Epithelial cell of prostate (primary cell): ENCODE data around the gene POLN.

Experiments
- DNase-seq: peaks from one replicate; pipeline ENCODE4 v3.0.0-alpha.2; 2011; ENCODE audit warnings: low read depth, low spot score
- H3K27ac ChIP-seq: fragments of 450-650 bp; 2 replicates; pipeline ENCODE4 v1.5.1; 2017; ENCODE audit warnings: mild to moderate bottlenecking

POLN gene

GRCh38 chr4:2241410-2242353 lies at the start of gene POLN, which contains the start of gene HAUS3:
Gene POLN (minus strand): TSS chr4:2242121. CDS start chr4:2229231, 12,890 bp downstream.
Gene HAUS3 (minus strand): TSS chr4:2242121. CDS start chr4:2240946, 1,175 bp downstream.
- H3K27ac ChIP-seq: peak within 1 kb of the TSS; percentile 51
- peak; percentile 83 for DNase-seq

- H3K27ac ChIP-seq: no peak overlapping the region
- no peak for DNase-seq
Observed at GRCh38 chr4:2290974-2291704, 49.2 kb upstream of the POLN start.

GRCh38 chr4:2290488-2290887 lies 48.6 kb upstream of the POLN start:
- DNase-seq: no peak
- H3K27ac ChIP-seq: no peak overlapping the region

GRCh38 chr4:2289955-2290333 lies 48.0 kb upstream of the POLN start:
- H3K27ac ChIP-seq: no peak overlapping the region
- DNase-seq: no peak

GRCh38 chr4:2289311-2289954 lies 47.5 kb upstream of the POLN start:
- no peak for DNase-seq
- no peak overlapping the region for H3K27ac ChIP-seq

- H3K27ac ChIP-seq: no peak overlapping the region
- DNase-seq: no peak
Observed at GRCh38 chr4:2288051-2288541, 46.2 kb upstream of the POLN start.

GRCh38 chr4:2287594-2287915 lies 45.6 kb upstream of the POLN start:
- H3K27ac ChIP-seq: no peak overlapping the region

GRCh38 chr4:2286904-2287593 lies 45.1 kb upstream of the POLN start:
- no peak for DNase-seq
- H3K27ac ChIP-seq: no peak overlapping the region

More at GRCh38 chr4:2287594-2287915, 45.6 kb upstream of the POLN start:
- no peak for DNase-seq

- no peak overlapping the region for H3K27ac ChIP-seq
- DNase-seq: no peak
Observed at GRCh38 chr4:2285613-2286381, 43.9 kb upstream of the POLN start.

GRCh38 chr4:2284934-2285612 lies 43.2 kb upstream of the POLN start:
- peak; percentile 3 for DNase-seq
- no peak overlapping the region for H3K27ac ChIP-seq

- no peak overlapping the region for H3K27ac ChIP-seq
- no peak for DNase-seq
Observed at GRCh38 chr4:2284161-2284933, 42.4 kb upstream of the POLN start.

GRCh38 chr4:2283199-2283711 lies 41.3 kb upstream of the POLN start:
- DNase-seq: no peak
- no peak overlapping the region for H3K27ac ChIP-seq

- no peak for DNase-seq
- H3K27ac ChIP-seq: no peak overlapping the region
Observed at GRCh38 chr4:2281575-2282343, 39.8 kb upstream of the POLN start.

GRCh38 chr4:2280531-2281300 lies 38.8 kb upstream of the POLN start:
- no peak for DNase-seq
- no peak overlapping the region for H3K27ac ChIP-seq

GRCh38 chr4:2277956-2278355 lies 36.0 kb upstream of the POLN start:
- no peak overlapping the region for H3K27ac ChIP-seq
- no peak for DNase-seq

- H3K27ac ChIP-seq: no peak overlapping the region
Observed at GRCh38 chr4:2276581-2277325, 34.8 kb upstream of the POLN start.

More at GRCh38 chr4:2276581-2277325, 34.8 kb upstream of the POLN start:
- no peak for DNase-seq
